ENCODE results near the gene UBE2E2. TPM values are rescaled to one million over a fixed set of nuclear protein-coding genes. Genes with fewer than 3 reads are reported as not detected.
A peak's percentile ranks its signal among the peaks of the same experiment; 100 is the strongest.

The UBE2E2 gene
- total RNA-seq, 4 donors from 2014 or later: 7.9 to 44.7 (median 26.6) TPM

GRCh38 chr3:23365066-23365465 is 161.9 kb downstream of the UBE2E2 start:
- H3K9me3 ChIP-seq: no peaks in the 10 kb centered on the region
- no peaks in the 10 kb centered on the region for H3K36me3 ChIP-seq
- H3K4me3 ChIP-seq: no peak overlapping the region
- DNase-seq (no peak), ATAC-seq (no peak)
- no peaks in the 10 kb centered on the region for H3K27me3 ChIP-seq
- intact Hi-C loops (cut with DNase I; ENCODE audit: low total_unique reads) (no loop called here), in situ Hi-C loops (cut with MboI; ENCODE audit: low sequenced_read_pairs in 4 of 4) (no loop called here)
- TF ChIP-seq CTCF (IDR thresholded peaks at IDR 0.05 in 4 of 5, conservative IDR thresholded peaks at IDR 0.05 in 1 of 5) (no peak), POLR2A (IDR thresholded peaks at IDR 0.05) (no peak)
- no peak overlapping the region for H3K27ac ChIP-seq
- no peaks in the 10 kb centered on the region for H3K4me1 ChIP-seq

- Histone ChIP-seq H3K36me3 (no peaks in the 10 kb centered on the region), H3K4me3 (no peak overlapping the region), H3K4me1 (peaks cover 0 to 9% of the 10 kb centered on the region in 2 donors), H3K27ac (no peak overlapping the region), H3K9me3 (no peaks in the 10 kb centered on the region), H3K27me3 (no peaks in the 10 kb centered on the region)
- in situ Hi-C loops (cut with MboI; ENCODE audit: low sequenced_read_pairs in 4 of 4): no loop called here
- intact Hi-C loops (cut with DNase I; ENCODE audit: low total_unique reads): no loop called here
- ATAC-seq: no peak
- no peak for DNase-seq
- no peak for TF ChIP-seq CTCF (IDR thresholded peaks at IDR 0.05 in 4 of 5, conservative IDR thresholded peaks at IDR 0.05 in 1 of 5)
- TF ChIP-seq POLR2A (IDR thresholded peaks at IDR 0.05): no peak
Measured at GRCh38 chr3:23368731-23369130, 165.6 kb downstream of the UBE2E2 start.

GRCh38 chr3:23372285-23372684 is 169.2 kb downstream of the UBE2E2 start:
- in situ Hi-C loops (cut with MboI; ENCODE audit: low sequenced_read_pairs in 4 of 4): no loop called here
- DNase-seq: no peak
- no peak overlapping the region for H3K27ac ChIP-seq
- H3K4me1 ChIP-seq: peaks cover 17 to 34% of the 10 kb centered on the region in 2 donors
- H3K27me3 ChIP-seq: no peaks in the 10 kb centered on the region
- intact Hi-C loops (cut with DNase I; ENCODE audit: low total_unique reads): no loop called here
- no peak for TF ChIP-seq POLR2A (IDR thresholded peaks at IDR 0.05)
- TF ChIP-seq CTCF (IDR thresholded peaks at IDR 0.05 in 4 of 5, conservative IDR thresholded peaks at IDR 0.05 in 1 of 5): no peak
- no peaks in the 10 kb centered on the region for H3K9me3 ChIP-seq
- no peak for ATAC-seq
- H3K36me3 ChIP-seq: no peaks in the 10 kb centered on the region
- no peak overlapping the region for H3K4me3 ChIP-seq

GRCh38 chr3:23376516-23377248 is 173.6 kb downstream of the UBE2E2 start:
- H3K27me3 ChIP-seq: no peaks in the 10 kb centered on the region
- H3K9me3 ChIP-seq: no peaks in the 10 kb centered on the region
- peaks cover 17 to 35% of the 10 kb centered on the region in 2 donors for H3K4me1 ChIP-seq
- intact Hi-C loops (cut with DNase I; ENCODE audit: low total_unique reads): no loop called here
- peak; percentile 52 to 55 for DNase-seq
- in situ Hi-C loops (cut with MboI; ENCODE audit: low sequenced_read_pairs in 4 of 4): no loop called here
- no peak overlapping the region for H3K4me3 ChIP-seq
- no peaks in the 10 kb centered on the region for H3K36me3 ChIP-seq
- no peak for TF ChIP-seq CTCF (IDR thresholded peaks at IDR 0.05 in 4 of 5, conservative IDR thresholded peaks at IDR 0.05 in 1 of 5)
- no peak for TF ChIP-seq POLR2A (IDR thresholded peaks at IDR 0.05)
- peak overlapping the region in 3 of 4 donors; percentile 29 to 73 (median 42) for H3K27ac ChIP-seq
- peak; percentile 93 to 95 for ATAC-seq

Measured in gastrocnemius medialis (tissue), 4 donors.